Measurements from ENCODE around the gene SUFU.

- no peak for TF ChIP-seq CTCF (IDR thresholded peaks at IDR 0.05)
- TF ChIP-seq POLR2A (IDR thresholded peaks at IDR 0.05) = no peak
Measured at GRCh38 chr10:102522874-102523249, 19.1 kb downstream of the SUFU start.
